Lung (tissue), 12 donors: ENCODE measurements around the gene USP9X. TPM values are rescaled to one million over a fixed set of nuclear protein-coding genes. Genes with fewer than 3 reads are reported as not detected.

Experiments used
- ATAC-seq: fragments of 200-7000 bp; cut with Tn5 transposase; one replicate; pipeline ENCODE4 v1.9.1; 2020; ENCODE audit warnings: moderate number of reproducible peaks; ENCODE audit not compliant: insufficient read depth, low FRiP score
- DNase-seq, 3 donors: peaks; one replicate each; pipeline ENCODE4 v3.0.0-alpha.2; 2013 to 2017
- H3K27ac ChIP-seq, 2 donors: one replicate each; pipeline ENCODE4 v1.5.1; 2013; ENCODE audit warnings: mild to moderate bottlenecking in 2 of 2, moderate library complexity in 2 of 2, control low read depth in 1 of 2, inconsistent platforms in 1 of 2, low read depth in 1 of 2, low read length in 1 of 2
- H3K27me3 ChIP-seq, 3 donors: one replicate each; pipeline ENCODE4 v1.5.1; 2013; ENCODE audit warnings: low read length in 2 of 3; ENCODE audit not compliant: control insufficient read depth in 3 of 3, insufficient read depth in 3 of 3
- H3K36me3 ChIP-seq, 4 donors: one replicate each; pipeline ENCODE4 v1.5.1; 2013; ENCODE audit warnings: low read length in 4 of 4, mild to moderate bottlenecking in 1 of 4, moderate library complexity in 1 of 4; ENCODE audit not compliant: control insufficient read depth in 4 of 4, insufficient read depth in 4 of 4
- H3K4me1 ChIP-seq, 5 donors: one replicate each; pipeline ENCODE4 v1.5.1; 2013; ENCODE audit warnings: low read length in 5 of 5, mild to moderate bottlenecking in 2 of 5, moderate library complexity in 1 of 5; ENCODE audit not compliant: control insufficient read depth in 5 of 5, insufficient read depth in 5 of 5
- H3K4me3 ChIP-seq: one replicate; pipeline ENCODE4 v1.5.1; 2013; ENCODE audit warnings: mild to moderate bottlenecking, control low read depth, moderate library complexity
- H3K9ac ChIP-seq, 2 donors: one replicate each; pipeline ENCODE4 v1.5.1; 2013; ENCODE audit warnings: low read length in 2 of 2, control low read depth in 1 of 2; ENCODE audit not compliant: insufficient read depth in 1 of 2
- H3K9me3 ChIP-seq, 4 donors: one replicate each; pipeline ENCODE4 v1.5.1; 2013; ENCODE audit warnings: low read length in 3 of 4, mild to moderate bottlenecking in 1 of 4, moderate library complexity in 1 of 4; ENCODE audit not compliant: control insufficient read depth in 4 of 4, insufficient read depth in 3 of 4
- CTCF ChIP-seq: IDR thresholded peaks from 2 replicates; pipeline ENCODE4 v1.5.1; 2012; ENCODE audit warnings: mild to moderate bottlenecking; ENCODE audit errors: control extremely low read depth, extremely low read depth
- WGBS, 2 donors: extraction: QIAGEN DNeasy Blood & Tissue Kit; methylation state at CpG; one replicate each; pipeline ENCODE4 v1.1.7; 2013; 5-methylcytosine and 5-hydroxymethylcytosine counted together
- polyA plus RNA-seq, 2 donors: library from polyadenylated mRNA; stranded (reverse); fragments of 200-250 nt; gene quantifications; one replicate each; pipeline ENCODE4 v1.2.1, GENCODE V29; 2013
- total RNA-seq, 2 donors: library from RNA; depleted of rRNA in 1 of 2; stranded (reverse); fragments of >200 nt in 1 of 2; gene quantifications; one replicate each; pipeline ENCODE4 v1.2.1, GENCODE V29; 2014 to 2021
- donor health status: control.
- donor health status: control.
- donor health status: Bipolar disorder and iron deficiency.
- donor health status: healthy.
- donor health status: DM: yes; HTN: yes; CAD: no.

Gene USP9X
- total and polyA plus RNA-seq, 4 donors, result 8.5 to 187 (median 43.0) TPM

- no peaks in the 10 kb centered on the region for H3K36me3 ChIP-seq
- H3K9me3 ChIP-seq, result no peaks in the 10 kb centered on the region
- no peak for DNase-seq
- no peak for ATAC-seq
- H3K27me3 ChIP-seq, result peaks cover 0 to 40% (median 15%) of the 10 kb centered on the region in 3 donors
- 76 to 82% methylated on average over 5 of the region's 5 CpGs for WGBS, 2 donors
- TF ChIP-seq CTCF, result no peak
- H3K4me3 ChIP-seq, result no peak overlapping the region
- no peak overlapping the region for H3K9ac ChIP-seq
- H3K4me1 ChIP-seq, result no peaks in the 10 kb centered on the region
- peak overlapping the region in 1 of 2 donors; percentile 31 for H3K27ac ChIP-seq
These were observed 17.5 kb upstream of the USP9X start for GRCh38 chrX:41067721-41068120.

GRCh38 chrX:41076742-41077141 lies 8.5 kb upstream of the USP9X start:
- Histone ChIP-seq H3K9me3 (no peaks in the 10 kb centered on the region), H3K4me3 (no peak overlapping the region), H3K27me3 (peaks cover 9 to 36% (median 11%) of the 10 kb centered on the region in 3 donors), H3K36me3 (no peaks in the 10 kb centered on the region), H3K27ac (no peak overlapping the region), H3K9ac (no peak overlapping the region), H3K4me1 (no peaks in the 10 kb centered on the region)
- no peak for TF ChIP-seq CTCF
- WGBS, 2 donors, result 92 to 94% methylated on average over 29 to 30 of the region's 30 CpGs
- ATAC-seq (no peak), DNase-seq (no peak)

GRCh38 chrX:41081821-41082220 lies 3.4 kb upstream of the USP9X start:
- Histone ChIP-seq H3K9ac (no peak overlapping the region), H3K27ac (no peak overlapping the region), H3K27me3 (peaks cover 4 to 33% (median 5%) of the 10 kb centered on the region in 3 donors), H3K36me3 (no peaks in the 10 kb centered on the region), H3K4me3 (no peak overlapping the region), H3K9me3 (no peaks in the 10 kb centered on the region), H3K4me1 (peaks cover 0 to under 1% (median 0%) of the 10 kb centered on the region in 5 donors)
- 70 to 93% methylated on average over 2 of the region's 2 CpGs for WGBS, 2 donors
- TF ChIP-seq CTCF, result no peak
- DNase-seq, result no peak
- ATAC-seq, result no peak

GRCh38 chrX:41082783-41083182 lies 2.5 kb upstream of the USP9X start:
- peaks cover 0 to 3% (median 0%) of the 10 kb centered on the region in 5 donors for H3K4me1 ChIP-seq
- 21 to 60% methylated on average over 3 of the region's 3 CpGs for WGBS, 2 donors
- H3K36me3 ChIP-seq, result no peaks in the 10 kb centered on the region
- H3K27ac ChIP-seq, result no peak overlapping the region
- no peak overlapping the region for H3K9ac ChIP-seq
- DNase-seq (no peak), ATAC-seq (no peak)
- H3K9me3 ChIP-seq, result no peaks in the 10 kb centered on the region
- H3K27me3 ChIP-seq, result peaks cover 4 to 38% (median 6%) of the 10 kb centered on the region in 3 donors
- no peak overlapping the region for H3K4me3 ChIP-seq
- no peak for TF ChIP-seq CTCF
